RWPE2 (cell line): ENCODE data around the gene LGR5.

ENCODE experiments used
- ATAC-seq: fragments of 200-7000 bp; cut with Tn5 transposase; 3 replicates; pipeline ENCODE4 v1.9.1; 2021; ENCODE audit warnings: low read depth
- DNase-seq: peaks from one replicate; pipeline ENCODE4 v3.0.0-alpha.2; 2020; ENCODE audit warnings: low spot score
- H3K27ac ChIP-seq: fragments of 450-650 bp; 2 replicates; pipeline ENCODE4 v1.5.1; 2017; ENCODE audit warnings: mild to moderate bottlenecking; ENCODE audit not compliant: poor library complexity, severe bottlenecking
- H3K27me3 ChIP-seq: fragments of 250-450 bp; sonication (Bioruptor Pico); 2 replicates; pipeline ENCODE4 v1.5.1; 2021; ENCODE audit warnings: mild to moderate bottlenecking, moderate library complexity; ENCODE audit not compliant: insufficient read depth, poor library complexity, severe bottlenecking
- H3K36me3 ChIP-seq: fragments of 250-450 bp; sonication (Bioruptor Pico); 2 replicates; pipeline ENCODE4 v1.5.1; 2020; ENCODE audit warnings: low read depth, mild to moderate bottlenecking, moderate library complexity
- H3K4me1 ChIP-seq: fragments of 250-450 bp; sonication (Bioruptor Pico); 2 replicates; pipeline ENCODE4 v1.5.1; 2021; ENCODE audit warnings: mild to moderate bottlenecking, moderate library complexity; ENCODE audit not compliant: insufficient read depth, poor library complexity, severe bottlenecking
- H3K4me3 ChIP-seq: fragments of 250-450 bp; sonication (Bioruptor Pico); 2 replicates; pipeline ENCODE4 v1.5.1; 2021; ENCODE audit warnings: mild to moderate bottlenecking, moderate library complexity; ENCODE audit not compliant: severe bottlenecking
- H3K9me3 ChIP-seq: fragments of 250-450 bp; sonication (Bioruptor Pico); 2 replicates; pipeline ENCODE4 v1.5.1; 2021; ENCODE audit warnings: mild to moderate bottlenecking, moderate library complexity; ENCODE audit not compliant: severe bottlenecking
- CTCF ChIP-seq: fragments of 450-650 bp; IDR thresholded peaks from one replicate; pipeline ENCODE4 v1.5.1; 2017; ENCODE audit warnings: mild to moderate bottlenecking, moderate library complexity; ENCODE audit not compliant: poor library complexity, severe bottlenecking

The LGR5 gene

GRCh38 chr12:71602761-71603577 lies 163.4 kb downstream of the LGR5 start:
- DNase-seq (no peak), ATAC-seq (no peak)
- no peaks in the 10 kb centered on the region for H3K9me3 ChIP-seq
- no peak overlapping the region for H3K27ac ChIP-seq
- H3K4me1 ChIP-seq = no peaks in the 10 kb centered on the region
- H3K27me3 ChIP-seq = no peaks in the 10 kb centered on the region
- no peak for TF ChIP-seq CTCF
- H3K36me3 ChIP-seq = peaks cover 8% of the 10 kb centered on the region
- no peak overlapping the region for H3K4me3 ChIP-seq

GRCh38 chr12:71605039-71605438 lies 165.4 kb downstream of the LGR5 start:
- Histone ChIP-seq H3K4me3 (no peak overlapping the region), H3K4me1 (no peaks in the 10 kb centered on the region), H3K36me3 (peaks cover 29% of the 10 kb centered on the region), H3K9me3 (no peaks in the 10 kb centered on the region), H3K27me3 (no peaks in the 10 kb centered on the region), H3K27ac (no peak overlapping the region)
- no peak for ATAC-seq
- DNase-seq = no peak
- TF ChIP-seq CTCF = no peak

GRCh38 chr12:71607494-71608330 lies 168.1 kb downstream of the LGR5 start:
- H3K27me3 ChIP-seq = no peaks in the 10 kb centered on the region
- H3K4me1 ChIP-seq = no peaks in the 10 kb centered on the region
- peaks cover 48% of the 10 kb centered on the region for H3K36me3 ChIP-seq
- H3K4me3 ChIP-seq = no peak overlapping the region
- TF ChIP-seq CTCF = no peak
- no peak for DNase-seq
- H3K27ac ChIP-seq = no peak overlapping the region
- no peak for ATAC-seq
- H3K9me3 ChIP-seq = no peaks in the 10 kb centered on the region

GRCh38 chr12:71610031-71610795 lies 170.6 kb downstream of the LGR5 start:
- Histone ChIP-seq H3K4me3 (no peak overlapping the region), H3K9me3 (no peaks in the 10 kb centered on the region), H3K27ac (no peak overlapping the region), H3K36me3 (peaks cover 73% of the 10 kb centered on the region), H3K4me1 (no peaks in the 10 kb centered on the region), H3K27me3 (no peaks in the 10 kb centered on the region)
- no peak for TF ChIP-seq CTCF
- ATAC-seq (no peak), DNase-seq (no peak)
